GM21447 (cell line): Measurements from ENCODE around the gene KBTBD7.
A peak's percentile ranks its signal among the peaks of the same experiment; 100 is the strongest.

ENCODE experiments used
- ATAC-seq: cut with Tn5 transposase; IDR thresholded peaks from one replicate; pipeline ENCODE4 v1.9.1; 2021; ENCODE audit not compliant: unreplicated experiment

The KBTBD7 gene, protein sequence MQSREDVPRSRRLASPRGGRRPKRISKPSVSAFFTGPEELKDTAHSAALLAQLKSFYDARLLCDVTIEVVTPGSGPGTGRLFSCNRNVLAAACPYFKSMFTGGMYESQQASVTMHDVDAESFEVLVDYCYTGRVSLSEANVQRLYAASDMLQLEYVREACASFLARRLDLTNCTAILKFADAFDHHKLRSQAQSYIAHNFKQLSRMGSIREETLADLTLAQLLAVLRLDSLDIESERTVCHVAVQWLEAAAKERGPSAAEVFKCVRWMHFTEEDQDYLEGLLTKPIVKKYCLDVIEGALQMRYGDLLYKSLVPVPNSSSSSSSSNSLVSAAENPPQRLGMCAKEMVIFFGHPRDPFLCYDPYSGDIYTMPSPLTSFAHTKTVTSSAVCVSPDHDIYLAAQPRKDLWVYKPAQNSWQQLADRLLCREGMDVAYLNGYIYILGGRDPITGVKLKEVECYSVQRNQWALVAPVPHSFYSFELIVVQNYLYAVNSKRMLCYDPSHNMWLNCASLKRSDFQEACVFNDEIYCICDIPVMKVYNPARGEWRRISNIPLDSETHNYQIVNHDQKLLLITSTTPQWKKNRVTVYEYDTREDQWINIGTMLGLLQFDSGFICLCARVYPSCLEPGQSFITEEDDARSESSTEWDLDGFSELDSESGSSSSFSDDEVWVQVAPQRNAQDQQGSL

DNA sequence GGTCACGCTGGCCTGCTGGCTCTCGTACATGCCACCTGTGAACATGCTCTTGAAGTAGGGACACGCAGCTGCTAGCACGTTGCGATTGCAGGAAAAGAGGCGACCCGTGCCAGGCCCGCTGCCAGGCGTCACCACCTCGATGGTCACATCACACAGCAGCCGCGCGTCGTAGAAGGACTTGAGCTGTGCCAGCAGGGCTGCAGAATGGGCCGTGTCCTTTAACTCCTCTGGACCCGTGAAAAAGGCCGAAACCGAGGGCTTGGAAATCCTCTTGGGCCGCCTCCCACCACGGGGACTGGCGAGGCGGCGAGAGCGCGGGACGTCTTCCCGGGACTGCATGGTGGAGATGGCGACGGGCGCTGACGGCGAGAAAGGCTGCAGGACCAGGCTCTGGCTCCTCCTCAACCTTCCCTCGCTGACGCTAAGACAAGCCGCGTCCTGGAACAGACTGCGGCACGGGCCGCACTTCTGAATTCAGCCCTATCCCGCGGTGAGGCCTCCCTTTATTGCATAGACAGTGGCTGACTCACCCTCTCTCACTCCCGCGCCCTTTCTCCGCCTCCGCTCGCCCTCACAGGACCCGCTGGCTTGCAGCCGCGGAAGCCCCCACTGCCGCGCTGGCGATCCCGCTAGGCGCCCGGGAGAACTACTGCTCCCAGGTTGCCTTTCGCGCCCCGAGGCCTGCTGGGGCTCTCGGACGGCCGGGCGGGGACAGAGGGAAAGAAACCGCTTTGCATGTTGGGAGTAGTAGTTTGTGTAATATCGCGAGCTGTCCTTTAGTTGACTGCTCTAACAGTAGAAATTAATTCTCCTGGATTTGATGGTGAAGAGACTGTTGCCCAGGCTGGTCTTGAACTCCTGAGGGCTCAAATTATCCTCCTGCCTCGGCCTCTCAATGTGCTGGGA, at the start of gene KBTBD7:
Gene KBTBD7, minus strand, starts transcription at position 651 of the 906 bp plus-strand sequence. Its CDS starts 312 bp downstream, at position 339.
- ATAC-seq: peak; percentile 88

DNA sequence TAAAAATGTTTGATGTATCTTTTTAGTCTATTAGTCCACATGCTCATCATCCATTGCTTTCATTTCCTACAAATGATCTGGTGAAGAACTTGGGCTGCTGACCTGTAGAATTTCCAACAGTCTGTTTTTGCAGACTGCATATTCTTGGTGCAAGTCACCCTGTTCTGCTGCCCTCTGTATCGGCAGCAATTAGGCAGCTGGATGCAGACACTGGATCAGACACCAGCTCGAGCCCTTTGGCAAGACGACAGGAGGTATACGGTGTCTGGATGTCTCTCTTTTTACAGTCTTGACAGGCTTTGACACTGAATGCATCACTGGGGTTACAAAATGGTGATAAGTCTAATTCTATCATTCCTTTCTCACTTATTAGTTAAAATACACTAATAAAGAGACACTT, 47.3 kb upstream of the KBTBD7 start:
- no peak for ATAC-seq

DNA sequence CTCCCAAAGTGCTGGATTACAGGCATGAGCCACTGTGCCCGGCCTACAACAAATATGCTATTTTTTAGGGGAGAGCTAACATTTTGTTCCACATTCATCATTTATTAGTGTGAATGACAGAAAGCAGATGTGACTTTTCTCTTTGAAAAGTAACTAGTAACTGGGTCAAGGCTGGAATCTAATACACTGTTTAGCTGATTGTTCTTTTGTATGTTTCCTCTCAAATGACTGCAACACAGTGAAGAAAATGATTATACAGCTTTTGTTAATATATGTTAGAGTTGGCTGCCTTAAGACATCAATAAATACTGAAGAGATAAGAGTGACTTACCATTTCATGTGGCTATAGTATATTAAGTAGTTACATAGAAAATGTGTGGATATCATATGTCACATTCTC, 42.0 kb upstream of the KBTBD7 start:
- ATAC-seq: no peak

DNA sequence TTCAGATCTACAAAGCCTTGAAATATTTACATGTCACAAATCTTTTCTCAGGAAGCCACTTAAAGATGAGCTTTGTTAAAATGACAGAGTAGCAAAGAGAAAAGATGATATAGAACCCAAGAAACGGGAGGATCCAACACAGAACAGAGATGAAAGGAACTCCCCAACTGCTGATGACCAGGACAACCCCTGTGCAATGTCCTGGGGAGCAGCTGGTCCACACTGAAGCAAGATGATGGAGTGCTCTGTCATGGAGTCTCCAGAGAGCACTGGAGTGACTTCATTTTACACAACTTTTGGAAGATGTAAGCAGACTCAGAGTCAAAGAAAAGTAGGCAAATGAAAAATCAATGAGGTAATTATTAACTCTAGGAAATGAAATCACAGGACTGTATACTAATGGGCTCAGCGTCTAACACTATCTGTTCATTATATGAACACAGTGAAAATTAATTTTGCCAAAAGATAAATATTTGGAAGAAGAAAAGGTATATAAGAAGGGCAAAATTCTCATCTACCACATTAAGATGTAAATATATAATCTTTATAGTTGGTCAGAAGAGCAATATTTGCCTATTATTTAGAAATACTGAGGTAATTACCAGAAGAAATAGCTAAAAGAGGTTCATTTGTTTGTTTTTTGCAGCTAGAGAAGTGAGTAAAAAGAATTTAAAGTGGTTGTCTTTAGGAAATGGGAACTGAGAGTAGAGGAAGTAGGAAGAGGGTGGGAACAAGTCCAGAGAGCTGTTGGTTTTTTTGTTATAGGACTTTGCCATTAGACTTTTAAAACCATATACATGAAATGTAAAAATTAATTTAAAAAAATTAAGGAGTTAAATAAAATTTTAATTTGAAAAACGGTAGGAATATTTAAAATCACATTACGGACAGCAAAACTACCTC, 38.5 kb upstream of the KBTBD7 start:
- no peak for ATAC-seq

DNA sequence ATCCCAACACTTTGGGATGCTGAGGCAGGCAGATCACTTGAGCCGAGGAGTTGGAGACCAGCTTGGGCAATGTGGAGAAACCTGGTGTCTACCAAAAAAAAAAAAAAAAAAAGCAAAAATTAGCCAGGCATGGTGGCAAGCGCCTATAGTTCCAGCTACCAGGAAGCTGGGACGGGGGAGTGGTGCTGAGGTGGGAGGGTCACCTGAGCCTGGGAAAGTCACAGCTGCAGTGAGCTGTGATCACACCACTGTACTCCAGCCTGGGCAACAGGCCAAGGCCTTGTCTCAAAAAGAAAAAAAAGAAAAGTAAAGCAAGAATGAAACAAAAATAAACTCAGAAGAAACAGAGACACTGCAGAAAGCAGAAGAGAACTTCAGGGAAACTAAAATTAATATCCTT, 37.4 kb upstream of the KBTBD7 start:
- ATAC-seq: peak; percentile 55

DNA sequence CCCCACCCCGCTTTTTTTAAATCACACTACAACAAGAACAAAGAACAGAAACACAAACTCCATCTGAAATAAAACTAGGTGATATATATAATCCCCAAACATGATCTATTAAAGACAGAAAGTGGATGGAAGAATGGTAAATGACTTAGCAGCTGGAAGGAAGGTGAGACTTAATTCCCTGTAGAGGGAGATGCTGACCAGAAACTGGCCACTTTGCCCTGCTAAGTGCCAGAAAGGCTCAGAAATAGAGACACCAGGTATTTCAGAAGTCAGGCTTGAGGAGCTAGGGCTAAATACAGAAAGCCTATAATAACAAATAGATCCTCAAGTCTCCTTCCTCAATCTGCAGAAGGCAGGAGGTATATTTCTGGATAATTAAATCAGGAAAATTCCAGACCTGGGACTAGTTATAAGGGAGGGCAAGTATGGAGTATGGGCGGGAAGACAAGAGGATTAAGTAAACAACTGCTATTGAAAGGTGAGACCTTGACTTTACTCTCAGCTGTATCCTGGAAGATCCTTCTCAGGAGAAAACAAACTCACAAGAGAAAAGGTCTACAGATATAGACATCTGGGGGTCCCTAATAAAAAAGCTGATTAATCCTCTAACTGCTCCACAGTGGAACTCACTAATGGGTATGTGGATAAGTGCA, 36.8 kb upstream of the KBTBD7 start:
- ATAC-seq: no peak

DNA sequence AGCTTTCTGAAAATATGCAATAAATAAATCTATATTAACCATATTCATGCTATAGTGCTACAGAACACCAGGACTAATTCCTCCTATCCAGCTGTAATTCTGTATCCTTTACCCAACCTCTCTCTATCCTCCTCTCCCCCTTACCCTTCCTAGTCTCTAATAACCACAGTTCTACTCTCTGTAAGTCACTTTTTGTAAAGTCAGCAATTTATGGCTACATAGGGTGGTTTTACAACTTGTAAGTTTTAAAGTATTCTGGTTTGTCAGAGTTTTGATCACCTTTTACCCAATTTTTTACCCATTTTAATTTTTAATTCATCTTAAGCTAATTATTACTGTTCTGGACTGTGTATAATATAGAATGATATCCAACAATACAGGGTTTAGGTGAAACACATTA, 35.0 kb upstream of the KBTBD7 start:
- ATAC-seq: no peak

DNA sequence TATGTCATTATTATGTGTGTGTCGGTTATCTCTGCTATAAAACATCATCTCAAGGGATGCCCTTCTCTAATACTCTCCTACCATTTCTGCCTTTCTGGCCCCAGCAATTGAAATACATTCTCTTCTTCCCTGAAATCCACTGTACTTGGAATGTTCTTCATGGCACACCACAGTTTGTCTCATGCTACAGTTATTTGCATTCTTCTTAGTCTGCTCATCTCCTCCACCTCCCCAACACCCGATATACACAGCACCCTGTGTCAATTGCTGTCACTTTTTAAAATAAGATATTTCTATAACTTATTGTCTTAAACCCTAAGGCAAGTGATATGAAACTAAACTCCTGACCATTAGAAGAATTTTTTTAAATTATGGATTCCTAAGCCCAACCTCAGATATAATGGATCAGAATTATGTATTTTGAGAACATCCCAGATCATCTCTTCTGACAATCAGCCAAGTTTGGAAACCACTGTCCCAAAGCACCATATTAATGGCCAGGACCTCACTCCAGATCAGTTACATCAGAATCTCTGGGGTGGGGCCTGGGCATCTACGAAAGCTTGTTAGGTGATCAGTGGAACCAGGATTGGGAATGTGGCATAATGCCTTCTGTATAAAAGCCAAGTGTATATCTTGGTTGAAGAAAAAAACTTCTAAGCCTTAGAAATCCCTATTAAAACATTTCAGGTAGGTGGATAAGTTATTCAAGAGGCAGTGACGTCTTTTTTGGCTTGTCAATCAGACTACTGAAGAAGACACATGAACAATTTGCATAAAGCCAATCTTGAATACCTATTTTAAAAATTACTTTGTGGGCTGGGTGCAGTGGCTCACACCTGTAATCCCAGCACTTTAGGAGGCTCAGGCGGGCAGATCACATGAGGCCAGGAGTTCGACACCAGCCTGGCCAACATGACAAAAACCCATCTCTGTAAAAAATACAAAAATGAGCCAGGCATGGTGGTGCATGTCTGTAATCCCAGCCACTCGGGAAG, 30.0 kb upstream of the KBTBD7 start:
- no peak for ATAC-seq

DNA sequence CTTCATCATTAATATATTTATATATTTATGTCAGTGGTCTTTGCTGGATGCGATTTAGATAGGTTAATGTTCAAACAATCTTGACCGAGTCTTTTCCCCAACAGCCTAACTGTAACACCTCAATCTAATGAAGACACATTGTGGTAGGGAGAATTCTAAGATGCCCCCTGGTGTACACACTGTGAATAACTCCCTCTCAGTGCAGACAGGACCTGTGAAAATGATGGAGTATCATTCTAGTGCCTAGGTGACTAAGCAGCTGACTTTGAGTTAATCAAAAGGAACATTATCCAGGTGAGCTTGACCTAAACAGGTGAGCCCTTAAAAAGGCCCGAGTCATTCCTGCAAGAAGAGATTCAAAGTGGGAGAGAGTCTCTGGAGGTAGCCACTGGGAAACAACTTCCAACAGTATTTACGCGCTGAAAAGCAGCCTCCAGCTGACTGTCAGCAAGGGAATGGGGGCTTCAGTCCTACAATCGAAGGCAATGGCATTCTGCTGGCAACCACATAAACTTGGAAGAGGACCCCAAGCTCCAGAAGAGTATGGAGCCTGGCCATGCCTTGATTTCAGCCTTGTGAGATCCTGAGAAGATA, 28.0 kb upstream of the KBTBD7 start:
- peak; percentile 72 for ATAC-seq

DNA sequence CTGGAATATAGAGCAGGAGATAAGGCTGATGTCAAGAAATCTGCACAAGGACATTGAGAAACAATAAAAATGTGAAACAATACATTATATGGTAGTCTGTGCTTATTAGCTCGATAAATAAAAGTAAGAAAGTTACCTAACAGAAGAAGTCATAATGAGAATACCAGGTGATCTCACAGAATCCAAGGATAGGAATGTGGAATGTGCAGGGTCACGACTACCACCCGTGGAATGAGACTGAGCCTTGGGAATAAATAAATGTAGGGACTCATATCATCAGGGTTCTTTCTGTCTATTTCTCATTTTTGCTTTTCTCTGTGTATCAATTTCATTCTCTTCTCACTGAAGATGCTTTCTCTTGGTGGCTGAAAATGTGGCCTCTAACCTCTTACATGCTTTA, 26.0 kb upstream of the KBTBD7 start:
- ATAC-seq: no peak

DNA sequence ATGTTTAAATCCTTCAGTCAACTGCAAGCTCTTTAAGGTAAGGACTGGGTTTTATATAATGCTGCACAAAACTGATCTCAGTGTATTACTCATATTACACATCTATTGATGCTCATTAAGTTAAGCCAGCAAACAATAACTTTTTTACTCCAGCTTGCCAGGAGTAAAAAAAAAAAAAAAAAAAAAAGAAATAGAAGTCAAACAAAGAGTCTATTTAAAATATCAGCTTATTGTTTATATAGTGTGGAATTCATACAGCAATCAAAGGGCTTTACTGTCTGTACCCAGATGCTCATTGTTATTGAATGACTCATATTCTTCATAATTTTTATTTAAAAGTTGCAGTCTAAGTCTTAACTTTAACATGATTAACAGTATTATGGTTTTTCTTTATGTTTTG, 21.8 kb upstream of the KBTBD7 start:
- no peak for ATAC-seq

DNA sequence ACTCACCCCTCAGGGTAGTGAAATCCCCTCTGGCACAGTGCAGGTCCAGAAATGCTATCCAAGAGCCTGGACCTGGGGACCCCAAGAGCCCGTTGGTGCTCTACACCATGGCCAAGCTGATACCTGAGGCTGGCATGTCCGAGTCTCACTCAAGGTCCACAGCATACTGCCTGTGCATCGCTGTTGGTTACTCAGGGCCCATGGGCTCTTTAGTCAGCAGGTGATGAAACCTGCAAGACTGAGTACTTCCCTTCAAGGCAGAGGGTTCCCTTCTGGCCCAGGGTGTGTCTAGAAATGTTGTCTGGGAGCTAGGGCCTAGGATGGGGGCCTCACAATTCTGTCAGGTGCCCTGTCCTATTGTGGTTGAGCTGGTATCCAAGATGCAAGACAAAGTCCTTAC, 19.6 kb upstream of the KBTBD7 start:
- ATAC-seq: no peak

DNA sequence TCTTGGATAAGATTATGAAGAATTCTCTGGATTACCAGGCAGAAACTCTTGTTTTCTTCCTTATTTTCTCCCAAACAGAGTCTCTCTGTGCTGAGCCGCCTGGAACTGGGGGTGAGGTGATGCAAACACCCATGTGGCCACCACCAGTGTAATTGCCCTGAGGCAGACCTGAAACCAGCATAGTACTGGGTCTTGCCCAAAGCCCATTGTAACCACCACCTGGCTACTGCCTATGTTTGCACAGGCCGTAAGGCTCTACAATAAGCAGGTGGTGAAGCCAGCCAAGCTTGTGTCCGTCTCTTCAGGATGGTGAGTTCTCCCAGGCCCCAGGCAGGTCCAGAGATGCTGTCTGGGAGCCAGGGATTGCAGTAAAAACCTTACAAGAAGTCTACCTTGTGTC, 18.9 kb upstream of the KBTBD7 start:
- ATAC-seq: no peak

DNA sequence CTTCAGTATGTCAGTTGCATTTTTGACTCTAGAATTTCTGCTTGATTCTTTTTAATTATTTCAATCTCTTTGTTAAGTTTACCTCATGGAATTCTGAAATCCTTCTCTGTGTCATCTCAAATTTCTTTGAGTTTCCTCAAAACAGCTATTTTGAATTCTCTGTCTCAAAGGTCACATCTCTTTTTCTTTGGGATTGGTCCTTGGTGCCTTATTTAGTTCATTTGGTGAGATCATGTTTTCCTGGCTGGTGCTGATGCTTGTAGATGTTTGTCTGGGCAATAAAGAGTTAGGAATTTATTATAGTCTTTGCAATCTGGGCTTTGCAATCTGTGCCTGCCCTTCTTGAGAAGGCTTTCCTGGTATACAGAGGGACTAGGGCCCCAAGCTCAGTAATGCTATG, 18.5 kb upstream of the KBTBD7 start:
- ATAC-seq: no peak

DNA sequence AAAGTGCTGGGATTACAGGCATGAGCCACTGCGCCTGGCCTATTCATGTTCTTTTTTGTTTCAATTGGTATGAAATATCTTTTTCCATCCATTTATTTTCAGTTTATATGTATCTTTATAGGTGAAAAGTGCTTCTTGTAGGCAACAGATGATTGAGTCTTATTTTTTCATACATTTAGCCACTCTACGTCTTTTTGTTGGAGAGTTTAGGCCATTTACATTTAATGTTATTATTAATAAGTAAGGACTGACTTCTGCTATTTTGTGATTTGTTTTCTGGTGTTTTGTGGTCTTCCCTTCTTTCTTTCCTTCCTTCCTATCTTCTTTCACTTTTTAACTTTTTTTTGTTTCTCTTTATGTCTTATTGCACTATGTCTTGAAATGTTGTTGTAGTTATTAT, 16.7 kb upstream of the KBTBD7 start:
- ATAC-seq: no peak

DNA sequence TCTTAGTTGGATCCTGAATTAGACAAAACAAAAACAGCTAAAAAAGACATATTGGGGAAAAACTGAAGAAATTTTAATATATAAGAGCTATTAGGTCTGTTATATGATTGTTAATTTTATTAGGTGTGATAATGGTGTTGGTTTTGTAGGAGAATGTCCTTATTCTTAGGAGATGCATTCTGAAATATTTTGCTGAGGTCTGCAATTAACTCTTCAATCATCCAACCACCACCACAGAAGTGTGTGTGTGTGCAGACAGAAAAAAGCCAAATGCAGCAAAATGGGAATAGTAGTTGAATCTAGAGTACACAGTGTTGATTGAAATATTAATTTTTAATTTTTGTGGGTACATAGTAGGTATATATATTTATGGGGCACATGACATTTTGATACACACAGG, 12.1 kb upstream of the KBTBD7 start:
- no peak for ATAC-seq

DNA sequence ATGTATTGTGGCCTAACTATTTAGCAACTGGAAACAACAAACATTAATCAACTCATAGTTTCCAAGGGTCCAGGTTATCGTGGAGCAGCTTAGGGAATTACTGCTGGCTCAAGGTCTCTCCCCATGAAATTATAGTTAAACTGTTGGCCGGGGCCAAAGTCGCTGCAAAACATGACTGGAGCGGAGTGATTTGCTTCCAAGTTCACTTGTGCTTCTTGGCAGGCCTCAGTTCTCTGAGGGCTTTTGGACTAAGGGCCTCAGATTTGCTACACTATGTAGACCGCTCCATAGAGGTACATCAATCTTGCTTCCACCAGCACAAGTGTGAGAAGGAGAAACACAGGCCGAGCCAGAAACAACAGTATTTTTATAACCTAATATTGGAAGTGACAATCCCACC, 9.4 kb upstream of the KBTBD7 start:
- no peak for ATAC-seq

DNA sequence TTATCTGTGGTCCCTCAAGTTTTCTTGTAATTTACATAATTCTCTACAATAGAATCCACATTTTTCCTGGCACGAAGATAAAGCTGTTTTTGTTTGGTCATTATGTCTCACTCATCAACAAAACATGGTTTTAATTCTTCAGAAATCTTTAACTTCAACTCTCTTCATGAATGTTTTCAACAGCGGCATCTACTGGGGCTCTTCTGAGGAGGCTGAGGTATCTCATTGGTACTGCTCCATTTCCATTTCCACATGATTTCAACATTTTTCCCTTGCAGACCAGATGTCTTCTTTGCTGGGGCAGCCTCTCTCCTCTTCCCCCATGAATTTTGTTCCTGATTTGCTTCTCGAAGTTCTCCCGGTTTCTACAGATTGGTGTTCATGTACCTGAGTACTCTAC, 5.8 kb upstream of the KBTBD7 start:
- ATAC-seq: no peak
